Measurements from ENCODE around the gene TM4SF1.

- no peak for TF ChIP-seq CTCF (IDR thresholded peaks at IDR 0.05)
- no peak for TF ChIP-seq POLR2AphosphoS5 (IDR thresholded peaks at IDR 0.05)
- no peak for TF ChIP-seq POLR2A (IDR thresholded peaks at IDR 0.05)
Measured at GRCh38 chr3:149324332-149324731, 53.1 kb downstream of the TM4SF1 start.

All from transverse colon (tissue), 4 donors.